CD14-positive monocyte (primary cell): Measurements from ENCODE around the gene FBXL13. TPM values are rescaled to one million over a fixed set of nuclear protein-coding genes. Genes with fewer than 3 reads are reported as not detected.

Experiments used
- DNase-seq, 3 donors: peaks; one replicate each; pipeline ENCODE4 v3.0.0-alpha.2; 2011 to 2022
- H2AFZ ChIP-seq: 2 replicates; pipeline ENCODE4 v1.6.0; 2012; ENCODE audit warnings: mild to moderate bottlenecking, low read depth, low read length, inconsistent platforms; ENCODE audit not compliant: insufficient read depth, poor library complexity, severe bottlenecking
- H3K27ac ChIP-seq, 2 donors: 1 replicate in 1 of 2; 2 replicates in 1 of 2; pipeline ENCODE4 v1.5.1; 2012 to 2013; ENCODE audit warnings: low read length in 2 of 2, control low read depth in 1 of 2, inconsistent platforms in 1 of 2, low read depth in 1 of 2, mild to moderate bottlenecking in 1 of 2
- H3K27me3 ChIP-seq, 2 donors: one replicate each; pipeline versions ENCODE4 v1.6.0 to v1.6.1; 2011 to 2013; ENCODE audit warnings: low read length in 2 of 2; ENCODE audit not compliant: control insufficient read depth in 2 of 2, insufficient read depth in 2 of 2
- H3K36me3 ChIP-seq, 2 donors: replicated peaks in 1 of 2; 1 replicate in 1 of 2; 2 replicates in 1 of 2; pipeline versions ENCODE4 v1.5.1 to v1.6.1; 2012 to 2013; ENCODE audit warnings: low read length in 2 of 2, control low read depth in 1 of 2, inconsistent platforms in 1 of 2, mild to moderate bottlenecking in 1 of 2; ENCODE audit not compliant: insufficient read depth in 2 of 2, control insufficient read depth in 1 of 2
- H3K4me1 ChIP-seq, 2 donors: 1 replicate in 1 of 2; 2 replicates in 1 of 2; pipeline versions ENCODE4 v1.5.1 to v1.6.1; 2012 to 2013; ENCODE audit warnings: low read length in 2 of 2, control low read depth in 1 of 2, inconsistent platforms in 1 of 2, mild to moderate bottlenecking in 1 of 2, moderate library complexity in 1 of 2; ENCODE audit not compliant: insufficient read depth in 2 of 2, control insufficient read depth in 1 of 2
- H3K4me2 ChIP-seq: replicated peaks from 2 replicates; pipeline ENCODE3; 2012; ENCODE audit warnings: low read length, moderate library complexity, mild to moderate bottlenecking; ENCODE audit not compliant: poor library complexity, severe bottlenecking; ENCODE audit errors: extremely low read depth
- H3K4me3 ChIP-seq, 3 experiments: fragments of 200-600 bp in 1 of 3; sonication (generic) in 1 of 3; replicated peaks in 1 of 3; 1 replicate in 2 of 3; 2 replicates in 1 of 3; pipeline ENCODE4 v1.5.1; 2011 to 2013; ENCODE audit warnings: low read length in 3 of 3, mild to moderate bottlenecking in 3 of 3, control low read depth in 2 of 3, low read depth in 2 of 3, inconsistent platforms in 1 of 3, moderate library complexity in 1 of 3
- H3K79me2 ChIP-seq: 2 replicates; pipeline ENCODE4 v1.6.0; 2012; ENCODE audit warnings: mild to moderate bottlenecking, control low read depth, inconsistent platforms, low read length, moderate library complexity; ENCODE audit not compliant: insufficient read depth
- H3K9ac ChIP-seq: 2 replicates; pipeline ENCODE4 v1.6.0; 2017; ENCODE audit warnings: low read length, mild to moderate bottlenecking; ENCODE audit not compliant: insufficient read depth, poor library complexity, severe bottlenecking
- H3K9me3 ChIP-seq, 2 donors: replicated peaks in 1 of 2; 1 replicate in 1 of 2; 2 replicates in 1 of 2; pipeline versions ENCODE4 v1.5.1 to v1.6.1; 2012 to 2013; ENCODE audit warnings: low read length in 2 of 2, control low read depth in 1 of 2; ENCODE audit not compliant: control insufficient read depth in 1 of 2, insufficient read depth in 1 of 2
- H4K20me1 ChIP-seq: 2 replicates; pipeline ENCODE4 v1.6.0; 2012; ENCODE audit warnings: mild to moderate bottlenecking, low read length, control low read depth, moderate library complexity; ENCODE audit not compliant: insufficient read depth
- H3K27ac Mint-ChIP-seq, 7 donors: one replicate each; pipeline ENCODE4 v1.8.0; 2020; ENCODE audit warnings: mild to moderate bottlenecking in 7 of 7, mixed read lengths in 7 of 7, moderate library complexity in 6 of 7, inconsistent platforms in 2 of 7
- H3K27me3 Mint-ChIP-seq, 3 donors: one replicate each; pipeline ENCODE4 v1.8.0; 2021 to 2022; ENCODE audit warnings: low read depth in 3 of 3, mild to moderate bottlenecking in 3 of 3, mixed read lengths in 3 of 3, moderate library complexity in 3 of 3, inconsistent platforms in 1 of 3
- H3K36me3 Mint-ChIP-seq, 2 donors: one replicate each; pipeline ENCODE4 v1.8.0; 2020; ENCODE audit warnings: mixed read lengths in 2 of 2, inconsistent platforms in 1 of 2, mild to moderate bottlenecking in 1 of 2
- H3K4me1 Mint-ChIP-seq: one replicate; pipeline ENCODE4 v1.8.0; 2020; ENCODE audit warnings: mild to moderate bottlenecking, mixed read lengths
- H3K4me3 Mint-ChIP-seq, 2 donors: one replicate each; pipeline ENCODE4 v1.8.0; 2020; ENCODE audit warnings: mild to moderate bottlenecking in 2 of 2, mixed read lengths in 2 of 2, moderate library complexity in 1 of 2
- H3K9me3 Mint-ChIP-seq, 7 donors: one replicate each; pipeline ENCODE4 v1.8.0; 2020 to 2022; ENCODE audit warnings: mixed read lengths in 7 of 7, mild to moderate bottlenecking in 6 of 7, moderate library complexity in 6 of 7, inconsistent platforms in 2 of 7
- WGBS: methylation state at CpG from one replicate; pipeline ENCODE4 v1.1.5; 2013; ENCODE audit warnings: missing lambda C conversion rate; ENCODE audit not compliant: insufficient coverage; 5-methylcytosine and 5-hydroxymethylcytosine counted together
- intact Hi-C, 2 donors: fragments of 100-400 bp; cut with micrococcal nuclease; formaldehyde crosslinking; loops; one replicate each; pipeline versions ENCODE4 v1.15.0 to v1.15.1; 2023
- polyA plus RNA-seq, 3 donors: library from polyadenylated mRNA; depleted of rRNA in 1 of 3; unstranded in 2 of 3; stranded (reverse) in 1 of 3; fragments of 300-500 nt in 2 of 3; fragments of >200 nt in 1 of 3; fragmentation: Illumina TruSeq in 2 of 3; gene quantifications; 1 replicate in 2 of 3; 2 replicates in 1 of 3; pipeline ENCODE4 v1.2.3, GENCODE V29; 2012 to 2021
- TF ChIP-seq, protein P1 (sequence below): fragments of 200-600 bp; IDR thresholded peaks from one replicate; pipeline ENCODE4 v1.8.0; 2022; ENCODE audit warnings: antibody characterized with exemption, mild to moderate bottlenecking

Gene FBXL13
- polyA plus RNA-seq, 3 donors, result 0.05 TPM; not detected in 2

DNA sequence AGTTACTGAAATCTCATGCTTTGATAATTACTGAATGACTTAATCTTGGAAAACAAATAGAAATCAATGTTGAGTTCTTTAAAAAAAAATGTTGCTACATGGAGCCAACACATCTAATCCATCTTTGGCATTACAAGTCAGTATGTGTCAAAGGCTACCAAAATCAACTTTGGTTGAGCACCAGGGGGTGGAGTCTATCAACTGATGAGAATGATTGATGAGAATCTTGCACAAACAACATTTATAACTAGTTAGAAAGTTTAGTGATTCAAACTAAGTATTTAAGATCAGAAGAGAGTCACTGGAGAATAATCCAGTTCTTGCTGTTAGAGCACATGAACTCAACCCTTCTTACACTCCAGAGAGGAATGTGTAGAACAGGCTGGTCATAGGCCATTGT lies 232.3 kb downstream of the FBXL13 start:
- no peaks in the 10 kb centered on the region for H4K20me1 ChIP-seq
- no peaks in the 10 kb centered on the region for H3K27me3 Mint-ChIP-seq
- H3K27me3 ChIP-seq, result no peaks in the 10 kb centered on the region
- no peaks in the 10 kb centered on the region for H3K79me2 ChIP-seq
- H3K4me2 ChIP-seq, result no peak overlapping the region
- no peaks in the 10 kb centered on the region for H3K9me3 ChIP-seq
- H3K27ac Mint-ChIP-seq, result no peak overlapping the region
- no peak overlapping the region for H3K4me3 Mint-ChIP-seq
- H3K4me3 ChIP-seq, result no peak overlapping the region
- H3K36me3 Mint-ChIP-seq, result peaks cover 0 to 8% of the 10 kb centered on the region in 2 donors
- DNase-seq, result no peak
- peaks cover 4% of the 10 kb centered on the region for H3K4me1 Mint-ChIP-seq
- H3K27ac ChIP-seq, result no peak overlapping the region
- H3K9me3 Mint-ChIP-seq, result peaks cover 0 to 2% (median 0%) of the 10 kb centered on the region in 7 donors
- TF ChIP-seq, protein P1, sequence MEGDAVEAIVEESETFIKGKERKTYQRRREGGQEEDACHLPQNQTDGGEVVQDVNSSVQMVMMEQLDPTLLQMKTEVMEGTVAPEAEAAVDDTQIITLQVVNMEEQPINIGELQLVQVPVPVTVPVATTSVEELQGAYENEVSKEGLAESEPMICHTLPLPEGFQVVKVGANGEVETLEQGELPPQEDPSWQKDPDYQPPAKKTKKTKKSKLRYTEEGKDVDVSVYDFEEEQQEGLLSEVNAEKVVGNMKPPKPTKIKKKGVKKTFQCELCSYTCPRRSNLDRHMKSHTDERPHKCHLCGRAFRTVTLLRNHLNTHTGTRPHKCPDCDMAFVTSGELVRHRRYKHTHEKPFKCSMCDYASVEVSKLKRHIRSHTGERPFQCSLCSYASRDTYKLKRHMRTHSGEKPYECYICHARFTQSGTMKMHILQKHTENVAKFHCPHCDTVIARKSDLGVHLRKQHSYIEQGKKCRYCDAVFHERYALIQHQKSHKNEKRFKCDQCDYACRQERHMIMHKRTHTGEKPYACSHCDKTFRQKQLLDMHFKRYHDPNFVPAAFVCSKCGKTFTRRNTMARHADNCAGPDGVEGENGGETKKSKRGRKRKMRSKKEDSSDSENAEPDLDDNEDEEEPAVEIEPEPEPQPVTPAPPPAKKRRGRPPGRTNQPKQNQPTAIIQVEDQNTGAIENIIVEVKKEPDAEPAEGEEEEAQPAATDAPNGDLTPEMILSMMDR, result no peak
- H3K4me1 ChIP-seq, result no peaks in the 10 kb centered on the region
- H3K36me3 ChIP-seq, result no peaks in the 10 kb centered on the region
- intact Hi-C loops, result no loop called here
- H3K9ac ChIP-seq, result no peak overlapping the region
- no peak overlapping the region for H2AFZ ChIP-seq

DNA sequence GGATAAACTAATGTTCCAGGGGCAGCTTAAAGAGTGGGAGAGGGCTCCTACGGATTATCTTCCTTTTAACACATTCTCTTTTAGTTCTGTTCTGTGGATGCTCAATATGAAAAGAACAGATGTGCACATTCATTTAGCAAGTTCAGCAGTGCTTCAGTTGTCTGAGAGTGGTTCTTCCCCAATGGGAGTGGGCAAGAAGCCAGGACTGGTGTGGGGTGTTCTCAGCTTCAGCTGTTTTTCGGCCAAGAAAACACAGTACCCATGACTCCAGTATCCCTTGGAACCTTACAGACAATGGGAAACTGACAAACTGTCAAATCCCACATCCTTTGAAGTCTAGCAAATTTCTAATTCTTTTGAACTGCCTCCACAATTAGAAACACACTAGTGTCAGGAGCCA lies 233.3 kb downstream of the FBXL13 start:
- no peak overlapping the region for H3K4me3 Mint-ChIP-seq
- TF ChIP-seq, protein P1, result no peak
- Histone ChIP-seq H3K9me3 (no peaks in the 10 kb centered on the region), H3K27ac (no peak overlapping the region), H3K9ac (no peak overlapping the region), H3K36me3 (no peaks in the 10 kb centered on the region), H3K27me3 (no peaks in the 10 kb centered on the region), H4K20me1 (no peaks in the 10 kb centered on the region), H2AFZ (no peak overlapping the region), H3K79me2 (no peaks in the 10 kb centered on the region), H3K4me2 (no peak overlapping the region), H3K4me1 (no peaks in the 10 kb centered on the region), H3K4me3 (no peak overlapping the region)
- WGBS, result 100% methylated on average over 1 of the region's 2 CpGs
- peaks cover 0 to under 1% (median 0%) of the 10 kb centered on the region in 7 donors for H3K9me3 Mint-ChIP-seq
- H3K4me1 Mint-ChIP-seq, result peaks cover 2% of the 10 kb centered on the region
- peaks cover 1 to 11% of the 10 kb centered on the region in 2 donors for H3K36me3 Mint-ChIP-seq
- intact Hi-C loops, result no loop called here
- H3K27ac Mint-ChIP-seq, result no peak overlapping the region
- no peaks in the 10 kb centered on the region for H3K27me3 Mint-ChIP-seq
- DNase-seq, result no peak
